ENCODE results near the gene MAP3K2.
"Not testable (repeated sequence)": the region's sequence is repeated elsewhere in the genome, so short reads cannot be mapped to it uniquely, and the experiment has no call there.

- TF ChIP-seq, protein P1, sequence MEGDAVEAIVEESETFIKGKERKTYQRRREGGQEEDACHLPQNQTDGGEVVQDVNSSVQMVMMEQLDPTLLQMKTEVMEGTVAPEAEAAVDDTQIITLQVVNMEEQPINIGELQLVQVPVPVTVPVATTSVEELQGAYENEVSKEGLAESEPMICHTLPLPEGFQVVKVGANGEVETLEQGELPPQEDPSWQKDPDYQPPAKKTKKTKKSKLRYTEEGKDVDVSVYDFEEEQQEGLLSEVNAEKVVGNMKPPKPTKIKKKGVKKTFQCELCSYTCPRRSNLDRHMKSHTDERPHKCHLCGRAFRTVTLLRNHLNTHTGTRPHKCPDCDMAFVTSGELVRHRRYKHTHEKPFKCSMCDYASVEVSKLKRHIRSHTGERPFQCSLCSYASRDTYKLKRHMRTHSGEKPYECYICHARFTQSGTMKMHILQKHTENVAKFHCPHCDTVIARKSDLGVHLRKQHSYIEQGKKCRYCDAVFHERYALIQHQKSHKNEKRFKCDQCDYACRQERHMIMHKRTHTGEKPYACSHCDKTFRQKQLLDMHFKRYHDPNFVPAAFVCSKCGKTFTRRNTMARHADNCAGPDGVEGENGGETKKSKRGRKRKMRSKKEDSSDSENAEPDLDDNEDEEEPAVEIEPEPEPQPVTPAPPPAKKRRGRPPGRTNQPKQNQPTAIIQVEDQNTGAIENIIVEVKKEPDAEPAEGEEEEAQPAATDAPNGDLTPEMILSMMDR (IDR thresholded peaks at IDR 0.05) = not testable (repeated sequence)
- TF ChIP-seq POLR2A (IDR thresholded peaks at IDR 0.05) = not testable (repeated sequence)
Measured at GRCh38 chr2:127353873-127354676, 33.7 kb downstream of the MAP3K2 start.
